ENCODE results near the gene MRPL4.

MRPL4 gene

DNA sequence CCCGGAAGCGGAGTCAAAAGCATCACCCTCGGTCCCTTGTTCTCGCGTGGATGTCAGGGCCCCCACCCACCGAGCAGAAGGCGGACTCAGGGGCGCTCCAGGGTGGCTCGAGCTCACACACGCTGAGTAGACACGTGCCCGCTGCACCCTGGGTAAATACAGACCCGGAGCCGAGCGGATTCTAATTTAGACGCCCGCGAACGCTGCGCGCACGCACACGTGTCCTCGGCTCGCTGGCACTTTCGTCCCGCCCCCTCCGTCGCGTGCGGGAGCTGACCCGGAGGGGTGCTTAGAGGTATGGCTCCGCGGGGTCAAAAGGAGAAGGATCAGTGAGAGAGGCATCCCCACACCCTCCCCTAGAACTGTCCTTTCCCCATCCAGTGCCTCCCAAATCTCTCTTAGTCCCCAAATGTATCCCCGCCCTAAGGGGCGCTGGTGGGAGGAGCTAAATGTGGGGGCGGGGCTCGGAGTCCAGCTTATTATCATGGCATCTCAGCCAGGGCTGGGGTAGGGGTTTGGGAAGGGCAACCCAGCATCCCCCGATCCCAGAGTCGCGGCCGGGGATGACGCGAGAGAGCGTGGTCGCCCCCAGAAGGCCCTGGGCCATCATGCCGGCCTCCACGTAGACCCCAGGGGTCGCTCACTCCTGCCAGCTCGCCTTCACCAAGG, 37.3 kb downstream of the MRPL4 start:
- peak in 2 of 3 experiments; percentile 92 to 94 for DNase-seq

DNA sequence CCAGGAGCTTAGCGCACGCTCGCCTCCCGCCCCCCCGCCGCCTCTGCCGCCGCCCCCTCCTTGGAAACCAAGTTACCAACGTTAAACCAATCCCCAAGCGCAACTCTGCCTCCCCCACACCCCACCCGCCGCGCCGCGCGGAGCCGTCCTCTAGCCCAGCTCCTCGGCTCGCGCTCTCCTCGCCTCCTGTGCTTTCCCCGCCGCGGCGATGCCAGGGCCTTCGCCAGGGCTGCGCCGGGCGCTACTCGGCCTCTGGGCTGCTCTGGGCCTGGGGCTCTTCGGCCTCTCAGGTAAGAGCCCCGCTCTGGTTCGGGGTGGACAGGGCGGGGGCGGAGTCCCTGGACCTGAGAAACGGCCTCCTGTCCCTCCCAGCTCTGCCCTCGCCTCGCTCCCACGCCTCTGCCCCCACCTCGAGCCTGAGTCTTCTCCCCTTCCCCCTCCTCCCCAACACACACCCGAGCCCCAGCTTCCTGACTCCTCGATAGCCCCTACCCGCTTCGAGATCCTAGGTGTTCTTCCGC, 37.9 kb downstream of the MRPL4 start, which contains the start of gene ICAM5:
Gene ICAM5, plus strand, starts transcription at position 117 of the 521 bp plus-strand sequence. Its CDS starts 92 bp downstream, at position 209.
- peak in 2 of 3 experiments; percentile 91 to 92 for DNase-seq

DNA sequence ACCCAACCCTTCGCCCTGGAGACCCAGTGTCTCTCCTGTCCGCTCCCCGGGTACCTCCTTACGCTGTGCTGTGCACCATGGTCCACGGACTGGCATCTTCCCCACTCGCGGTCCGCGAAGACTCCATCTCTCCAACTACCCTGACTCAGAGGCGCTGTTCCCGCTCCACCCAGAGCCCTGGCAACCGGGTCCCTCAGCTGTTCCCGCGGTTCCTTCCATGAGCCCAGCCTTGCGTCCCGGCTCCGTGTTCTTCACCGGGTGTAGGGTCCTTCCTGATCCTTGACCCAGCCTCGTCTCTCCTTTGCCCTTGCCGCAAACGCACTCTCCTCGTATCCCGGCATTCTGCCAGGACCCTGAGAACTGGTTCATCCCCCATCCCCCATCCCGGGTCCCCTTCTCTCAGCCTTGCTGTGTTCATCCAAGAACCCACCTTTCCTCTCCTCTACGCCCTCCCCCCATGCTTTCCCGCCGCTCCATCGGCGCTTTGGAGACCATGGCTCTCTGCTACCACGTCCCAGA, 38.4 kb downstream of the MRPL4 start:
- peak in 1 of 3 experiments; percentile 59 for DNase-seq

DNA sequence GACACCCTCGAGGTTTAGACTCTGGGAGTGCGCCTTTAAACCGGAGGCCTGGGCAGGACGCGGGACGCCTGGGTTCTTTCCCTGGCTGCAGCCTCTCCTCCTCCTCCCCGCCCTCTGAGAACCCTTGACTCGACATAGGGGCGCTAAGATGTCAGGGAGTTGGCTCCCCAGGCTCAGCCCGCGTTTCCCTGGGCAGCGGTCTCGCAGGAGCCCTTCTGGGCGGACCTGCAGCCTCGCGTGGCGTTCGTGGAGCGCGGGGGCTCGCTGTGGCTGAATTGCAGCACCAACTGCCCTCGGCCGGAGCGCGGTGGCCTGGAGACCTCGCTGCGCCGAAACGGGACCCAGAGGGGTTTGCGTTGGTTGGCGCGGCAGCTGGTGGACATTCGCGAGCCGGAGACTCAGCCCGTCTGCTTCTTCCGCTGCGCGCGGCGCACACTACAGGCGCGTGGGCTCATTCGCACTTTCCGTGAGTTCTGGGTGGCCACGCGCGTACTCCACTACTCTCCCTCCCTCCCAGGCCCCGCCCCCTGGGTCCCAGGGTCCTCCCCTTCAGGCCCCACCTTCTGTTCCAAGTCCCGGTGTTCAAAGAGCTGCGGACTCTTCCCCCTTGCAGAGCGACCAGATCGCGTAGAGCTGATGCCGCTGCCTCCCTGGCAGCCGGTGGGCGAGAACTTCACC, 39.0 kb downstream of the MRPL4 start:
- peak in 2 of 3 experiments; percentile 52 to 59 for DNase-seq

DNA sequence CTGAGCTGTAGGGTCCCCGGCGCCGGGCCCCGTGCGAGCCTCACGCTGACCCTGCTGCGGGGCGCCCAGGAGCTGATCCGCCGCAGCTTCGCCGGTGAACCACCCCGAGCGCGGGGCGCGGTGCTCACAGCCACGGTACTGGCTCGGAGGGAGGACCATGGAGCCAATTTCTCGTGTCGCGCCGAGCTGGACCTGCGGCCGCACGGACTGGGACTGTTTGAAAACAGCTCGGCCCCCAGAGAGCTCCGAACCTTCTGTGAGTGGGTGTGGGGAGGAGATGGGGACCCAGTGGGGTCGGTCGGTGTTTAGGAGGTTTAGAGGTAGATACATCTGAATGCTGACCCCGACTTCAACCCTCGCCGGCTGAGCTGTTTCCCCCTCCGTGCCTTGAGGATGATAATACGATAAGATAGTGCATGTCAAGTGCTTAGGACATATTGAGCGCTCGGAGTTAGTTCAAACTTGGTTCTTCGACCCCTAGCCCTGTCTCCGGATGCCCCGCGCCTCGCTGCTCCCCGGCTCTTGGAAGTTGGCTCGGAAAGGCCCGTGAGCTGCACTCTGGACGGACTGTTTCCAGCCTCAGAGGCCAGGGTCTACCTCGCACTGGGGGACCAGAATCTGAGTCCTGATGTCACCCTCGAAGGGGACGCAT, 39.7 kb downstream of the MRPL4 start:
- DNase-seq, result no peak

DNA sequence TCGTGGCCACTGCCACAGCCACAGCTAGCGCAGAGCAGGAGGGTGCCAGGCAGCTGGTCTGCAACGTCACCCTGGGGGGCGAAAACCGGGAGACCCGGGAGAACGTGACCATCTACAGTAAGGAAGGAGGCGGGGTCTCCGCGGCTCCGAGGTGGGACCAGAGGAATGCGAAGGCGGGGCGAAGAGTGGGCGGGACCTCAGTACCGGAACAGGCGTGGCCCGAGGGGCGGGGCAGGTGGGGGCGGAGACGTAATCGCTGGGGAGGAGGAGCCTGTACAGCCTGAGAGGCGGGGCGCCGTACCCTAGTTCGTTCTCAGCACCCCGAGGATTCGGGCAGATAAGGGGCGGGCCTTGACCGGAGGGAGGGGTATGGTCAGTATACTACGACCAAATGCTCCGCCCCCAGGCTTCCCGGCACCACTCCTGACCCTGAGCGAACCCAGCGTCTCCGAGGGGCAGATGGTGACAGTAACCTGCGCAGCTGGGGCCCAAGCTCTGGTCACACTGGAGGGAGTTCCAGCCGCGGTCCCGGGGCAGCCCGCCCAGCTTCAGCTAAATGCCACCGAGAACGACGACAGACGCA, 40.3 kb downstream of the MRPL4 start:
- peak in 2 of 3 experiments; percentile 8 to 20 for DNase-seq

DNA sequence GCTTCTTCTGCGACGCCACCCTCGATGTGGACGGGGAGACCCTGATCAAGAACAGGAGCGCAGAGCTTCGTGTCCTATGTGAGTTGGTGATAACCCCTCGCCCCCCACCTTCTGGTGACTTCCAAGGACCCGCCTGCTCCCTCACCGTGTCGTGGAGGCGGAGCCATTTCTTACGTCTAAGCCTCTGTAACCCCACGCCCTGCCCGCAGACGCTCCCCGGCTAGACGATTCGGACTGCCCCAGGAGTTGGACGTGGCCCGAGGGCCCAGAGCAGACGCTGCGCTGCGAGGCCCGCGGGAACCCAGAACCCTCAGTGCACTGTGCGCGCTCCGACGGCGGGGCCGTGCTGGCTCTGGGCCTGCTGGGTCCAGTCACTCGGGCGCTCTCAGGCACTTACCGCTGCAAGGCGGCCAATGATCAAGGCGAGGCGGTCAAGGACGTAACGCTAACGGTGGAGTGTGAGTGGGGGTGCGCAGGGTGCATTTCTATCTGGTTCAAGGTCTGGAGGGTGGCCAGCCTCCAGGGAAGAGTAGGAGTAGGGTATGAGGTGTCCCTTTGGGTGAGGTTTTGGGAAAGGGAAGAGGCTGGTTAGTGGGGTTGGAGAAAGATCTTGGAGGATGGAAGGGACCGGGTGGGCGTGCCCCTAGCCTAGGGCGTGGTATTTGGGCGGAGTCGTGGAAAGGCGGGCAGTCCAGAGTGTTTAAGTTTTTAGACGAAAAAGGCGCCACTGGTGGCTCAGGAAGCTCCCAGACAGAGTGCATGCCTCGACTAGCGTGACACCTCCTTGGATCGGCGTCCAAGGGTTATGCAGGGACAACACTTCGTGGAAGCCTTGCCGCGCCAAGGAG, 41.0 kb downstream of the MRPL4 start:
- no peak for DNase-seq

DNA sequence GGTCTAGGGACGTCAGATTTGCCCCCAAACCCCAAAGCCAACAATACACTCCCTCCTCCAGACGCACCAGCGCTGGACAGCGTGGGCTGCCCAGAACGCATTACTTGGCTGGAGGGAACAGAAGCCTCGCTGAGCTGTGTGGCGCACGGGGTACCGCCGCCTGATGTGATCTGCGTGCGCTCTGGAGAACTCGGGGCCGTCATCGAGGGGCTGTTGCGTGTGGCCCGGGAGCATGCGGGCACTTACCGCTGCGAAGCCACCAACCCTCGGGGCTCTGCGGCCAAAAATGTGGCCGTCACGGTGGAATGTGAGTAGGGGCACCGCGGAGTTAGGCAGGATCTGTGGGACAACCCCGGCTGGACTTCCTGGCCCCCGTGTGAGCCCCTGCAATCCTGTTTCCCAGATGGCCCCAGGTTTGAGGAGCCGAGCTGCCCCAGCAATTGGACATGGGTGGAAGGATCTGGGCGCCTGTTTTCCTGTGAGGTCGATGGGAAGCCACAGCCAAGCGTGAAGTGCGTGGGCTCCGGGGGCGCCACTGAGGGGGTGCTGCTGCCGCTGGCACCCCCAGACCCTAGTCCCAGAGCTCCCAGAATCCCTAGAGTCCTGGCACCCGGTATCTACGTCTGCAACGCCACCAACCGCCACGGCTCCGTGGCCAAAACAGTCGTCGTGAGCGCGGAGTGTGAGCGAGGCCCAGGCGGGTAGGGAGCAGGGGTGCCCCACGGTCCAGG, 41.8 kb downstream of the MRPL4 start:
- no peak for DNase-seq

DNA sequence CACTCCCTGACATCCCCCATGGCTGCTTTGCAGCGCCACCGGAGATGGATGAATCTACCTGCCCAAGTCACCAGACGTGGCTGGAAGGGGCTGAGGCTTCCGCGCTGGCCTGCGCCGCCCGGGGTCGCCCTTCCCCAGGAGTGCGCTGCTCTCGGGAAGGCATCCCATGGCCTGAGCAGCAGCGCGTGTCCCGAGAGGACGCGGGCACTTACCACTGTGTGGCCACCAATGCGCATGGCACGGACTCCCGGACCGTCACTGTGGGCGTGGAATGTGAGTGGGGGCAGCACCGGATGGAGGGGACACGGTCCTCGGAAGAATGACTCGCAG, 42.3 kb downstream of the MRPL4 start:
- DNase-seq, result no peak

DNA sequence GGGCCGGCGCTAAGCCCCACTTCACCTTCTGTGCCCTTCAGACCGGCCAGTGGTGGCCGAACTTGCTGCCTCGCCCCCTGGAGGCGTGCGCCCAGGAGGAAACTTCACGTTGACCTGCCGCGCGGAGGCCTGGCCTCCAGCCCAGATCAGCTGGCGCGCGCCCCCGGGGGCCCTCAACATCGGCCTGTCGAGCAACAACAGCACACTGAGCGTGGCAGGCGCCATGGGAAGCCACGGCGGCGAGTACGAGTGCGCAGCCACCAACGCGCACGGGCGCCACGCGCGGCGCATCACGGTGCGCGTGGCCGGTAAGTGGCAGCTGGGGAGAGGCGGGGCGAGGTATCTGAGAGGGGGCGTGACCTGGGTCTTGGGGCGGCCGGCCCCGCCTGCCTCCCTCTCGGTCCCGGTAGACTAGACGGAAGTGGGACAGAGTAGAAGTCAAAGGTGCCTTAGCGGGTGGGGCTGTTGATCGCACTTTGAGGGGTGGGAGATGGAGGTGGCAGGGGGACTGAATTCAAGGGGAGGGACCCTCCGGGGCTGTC, 43.4 kb downstream of the MRPL4 start:
- no peak for DNase-seq

DNA sequence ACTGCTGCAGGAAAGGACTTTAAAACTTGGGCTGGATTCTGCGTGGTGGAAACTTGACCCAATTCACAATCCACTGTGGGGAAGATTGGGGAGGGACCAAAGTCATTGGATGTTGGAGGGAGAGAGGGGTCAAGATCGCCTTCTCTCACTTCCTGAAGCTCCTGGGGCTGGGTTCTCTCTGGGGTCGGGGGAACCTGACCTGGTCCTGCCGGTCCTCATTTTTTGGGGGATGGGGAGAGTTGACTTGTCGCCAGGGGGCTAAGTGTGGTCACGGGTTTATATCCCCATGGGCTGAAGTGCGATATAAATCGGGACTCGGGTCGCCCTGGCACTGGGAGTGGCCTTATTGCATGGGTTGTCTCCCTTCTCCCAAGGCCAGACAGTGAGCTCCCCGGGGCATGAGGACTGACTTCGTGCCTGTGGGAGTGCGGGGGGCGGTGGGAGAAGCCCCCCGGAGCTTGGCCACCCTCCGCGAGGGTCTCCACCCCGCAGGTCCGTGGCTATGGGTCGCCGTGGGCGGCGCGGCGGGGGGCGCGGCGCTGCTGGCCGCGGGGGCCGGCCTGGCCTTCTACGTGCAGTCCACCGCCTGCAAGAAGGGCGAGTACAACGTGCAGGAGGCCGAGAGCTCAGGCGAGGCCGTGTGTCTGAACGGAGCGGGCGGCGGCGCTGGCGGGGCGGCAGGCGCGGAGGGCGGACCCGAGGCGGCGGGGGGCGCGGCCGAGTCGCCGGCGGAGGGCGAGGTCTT, 44.0 kb downstream of the MRPL4 start:
- DNase-seq, result no peak

DNA sequence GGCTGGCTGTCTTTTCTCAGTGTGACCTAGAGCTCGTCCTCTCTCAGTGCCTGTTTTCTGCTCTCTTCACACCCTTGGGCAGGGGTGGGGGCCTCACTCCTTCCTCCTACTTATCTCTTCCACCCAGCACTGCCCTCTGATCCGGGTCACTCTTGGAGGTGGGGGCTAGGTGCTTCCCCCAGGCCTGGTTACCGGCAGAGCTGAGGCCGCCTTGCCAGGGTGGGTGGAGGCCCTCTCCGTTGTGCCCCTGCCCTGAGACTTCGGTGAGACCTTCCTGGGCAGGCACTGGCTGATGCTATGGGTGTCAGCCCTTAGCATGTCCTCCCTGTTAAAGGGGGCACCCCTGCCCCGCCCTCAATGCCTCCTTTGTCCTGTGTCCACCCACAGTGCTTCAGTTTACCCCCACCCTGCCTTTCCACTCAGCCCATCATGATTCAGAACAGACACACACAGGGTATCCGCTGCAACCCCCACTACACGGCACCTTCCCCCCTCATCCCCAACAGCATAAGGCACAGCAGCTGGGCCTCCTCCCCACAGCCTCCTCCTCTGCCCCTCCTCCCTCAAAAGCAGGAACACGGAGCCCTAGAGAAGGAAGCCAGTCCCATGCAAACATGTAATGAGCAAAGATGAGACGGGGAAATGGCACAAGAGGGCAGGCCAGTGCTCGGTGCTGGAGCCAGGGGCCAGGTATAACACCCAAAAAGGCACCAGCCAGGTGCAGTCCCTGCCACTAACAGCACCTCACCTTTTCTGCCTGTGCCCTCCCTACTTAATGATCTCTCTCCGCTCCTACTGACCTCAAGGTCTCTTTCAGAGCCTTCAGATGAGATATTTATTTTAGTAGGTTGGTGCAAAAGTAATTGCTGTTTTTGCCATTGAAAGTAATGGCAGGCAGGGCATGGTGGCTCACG, 47.8 kb downstream of the MRPL4 start:
- DNase-seq, result no peak

DNA sequence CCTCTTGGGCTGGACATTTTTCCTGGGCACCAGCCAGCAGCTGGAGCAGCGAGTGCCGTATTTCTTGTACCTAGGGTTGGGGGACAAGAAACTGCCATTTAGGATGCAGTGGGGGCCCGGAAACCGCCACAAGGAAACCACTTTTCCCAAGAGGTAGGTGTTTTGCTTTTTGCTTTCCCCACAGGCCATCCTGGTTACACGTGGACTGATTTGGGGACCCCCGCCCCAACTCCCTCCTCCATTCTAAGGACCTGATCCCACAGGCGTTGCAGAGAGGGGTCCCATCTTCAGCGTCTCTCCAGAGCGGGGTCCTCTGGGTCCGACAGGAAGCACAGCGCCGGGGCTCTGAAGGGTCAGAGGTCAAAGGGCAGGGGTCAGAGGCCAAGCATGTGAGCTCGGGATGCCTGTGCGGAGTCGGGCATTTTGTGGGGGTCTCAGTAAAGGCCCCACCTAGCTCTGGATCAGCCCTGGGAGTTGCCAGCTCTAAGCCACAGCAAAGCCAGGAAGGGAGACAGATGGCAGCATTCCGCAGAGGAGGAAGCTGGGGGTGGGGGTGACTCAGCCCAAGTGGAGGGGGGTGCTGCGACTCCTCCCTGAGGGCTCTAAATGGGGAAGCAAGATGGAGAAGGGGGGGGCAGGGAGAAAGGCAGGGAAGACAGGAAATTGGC, 53.3 kb downstream of the MRPL4 start:
- no peak for DNase-seq

DNA sequence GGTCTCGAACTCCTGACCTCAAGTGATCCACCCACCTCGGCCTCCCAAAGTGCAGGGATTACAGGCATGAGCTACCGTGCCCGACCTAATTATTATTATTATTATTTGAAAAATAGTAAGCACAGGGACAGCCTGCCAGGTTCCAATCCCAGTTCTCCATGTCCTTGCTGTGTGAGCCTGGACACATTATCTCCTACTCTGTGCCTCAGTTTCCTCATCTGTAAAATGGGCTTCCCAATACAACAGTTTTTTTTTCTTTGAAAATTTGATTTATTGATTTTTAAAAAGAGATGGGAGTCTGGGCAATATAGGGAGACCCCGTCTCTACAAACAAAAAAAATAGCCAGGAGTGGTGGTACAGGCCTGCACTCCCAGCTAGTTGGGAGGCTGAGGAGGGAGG, 54.3 kb downstream of the MRPL4 start:
- no peak for DNase-seq

DNA sequence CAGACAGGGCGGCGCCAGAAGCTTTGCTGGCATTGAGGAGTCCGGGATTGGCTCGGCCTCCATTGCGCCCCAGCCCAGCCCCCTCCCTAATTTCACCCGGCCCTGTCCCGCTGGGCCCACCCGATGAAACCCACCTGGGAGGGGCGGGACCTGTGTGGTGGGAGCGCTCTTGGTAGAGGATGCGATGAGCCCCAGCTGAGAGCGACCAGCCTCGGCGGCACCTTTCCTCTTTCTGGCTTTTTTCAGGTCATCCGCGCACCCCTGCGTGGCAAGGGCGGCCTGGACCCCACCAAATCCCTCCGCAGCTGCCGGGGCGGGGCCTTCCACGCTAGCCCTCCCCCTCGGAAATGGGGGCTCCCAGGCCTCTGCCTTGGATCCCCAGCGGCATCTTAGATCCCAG, 57.4 kb downstream of the MRPL4 start, which contains the start of gene ZGLP1:
Gene ZGLP1, minus strand, starts transcription at position 393 of the 400 bp plus-strand sequence.
- no peak for DNase-seq

Measured in NCI-H1417 (cell line).